ENCODE results near the gene LMO7. TPM values are rescaled to one million over a fixed set of nuclear protein-coding genes. Genes with fewer than 3 reads are reported as not detected.

Gene LMO7
- total and polyA plus RNA-seq, 2 experiments from 2014 or later, result 47.2 to 105 TPM

DNA sequence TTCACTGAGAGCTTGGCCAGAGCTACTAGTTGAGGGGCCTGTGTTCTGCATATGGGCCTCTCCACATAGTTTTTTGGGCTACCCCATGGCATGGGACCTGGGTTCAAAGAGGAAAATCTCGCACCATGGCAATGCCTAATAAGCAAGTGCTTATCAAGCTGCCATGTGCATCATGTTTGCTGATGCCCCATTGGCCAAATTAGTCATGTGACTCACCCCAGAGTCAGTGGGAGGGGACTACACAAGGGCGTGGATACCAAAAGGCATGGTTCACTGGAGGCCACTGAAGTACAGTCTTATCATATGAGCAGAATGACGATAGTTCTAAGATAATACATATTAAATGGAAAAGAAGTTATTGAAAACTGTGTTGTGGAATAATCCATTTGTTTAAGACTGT, 214.8 kb downstream of the LMO7 start:
- TF ChIP-seq, protein P1, sequence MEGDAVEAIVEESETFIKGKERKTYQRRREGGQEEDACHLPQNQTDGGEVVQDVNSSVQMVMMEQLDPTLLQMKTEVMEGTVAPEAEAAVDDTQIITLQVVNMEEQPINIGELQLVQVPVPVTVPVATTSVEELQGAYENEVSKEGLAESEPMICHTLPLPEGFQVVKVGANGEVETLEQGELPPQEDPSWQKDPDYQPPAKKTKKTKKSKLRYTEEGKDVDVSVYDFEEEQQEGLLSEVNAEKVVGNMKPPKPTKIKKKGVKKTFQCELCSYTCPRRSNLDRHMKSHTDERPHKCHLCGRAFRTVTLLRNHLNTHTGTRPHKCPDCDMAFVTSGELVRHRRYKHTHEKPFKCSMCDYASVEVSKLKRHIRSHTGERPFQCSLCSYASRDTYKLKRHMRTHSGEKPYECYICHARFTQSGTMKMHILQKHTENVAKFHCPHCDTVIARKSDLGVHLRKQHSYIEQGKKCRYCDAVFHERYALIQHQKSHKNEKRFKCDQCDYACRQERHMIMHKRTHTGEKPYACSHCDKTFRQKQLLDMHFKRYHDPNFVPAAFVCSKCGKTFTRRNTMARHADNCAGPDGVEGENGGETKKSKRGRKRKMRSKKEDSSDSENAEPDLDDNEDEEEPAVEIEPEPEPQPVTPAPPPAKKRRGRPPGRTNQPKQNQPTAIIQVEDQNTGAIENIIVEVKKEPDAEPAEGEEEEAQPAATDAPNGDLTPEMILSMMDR (IDR thresholded peaks at IDR 0.05; ENCODE audit: poor library complexity), result no peak
- TF ChIP-seq EZH2phosphoT487 (IDR thresholded peaks at IDR 0.05; ENCODE audit: low read depth, severe bottlenecking, unreplicated experiment) (no peak), EZH2 (IDR thresholded peaks at IDR 0.05; ENCODE audit: borderline replicate concordance) (no peak)
- no peaks in the 10 kb centered on the region for H4K20me1 ChIP-seq (ENCODE audit: insufficient read depth, poor library complexity, severe bottlenecking)
- H3K36me3 ChIP-seq (replicated peaks; ENCODE audit: insufficient read depth, low read depth), result no peaks in the 10 kb centered on the region
- H3K4me1 ChIP-seq (ENCODE audit: insufficient read depth), result no peaks in the 10 kb centered on the region
- H2AFZ ChIP-seq, result no peak overlapping the region
- DNase-seq (ENCODE audit: low spot score), result no peak
- H3K4me2 ChIP-seq, result no peak overlapping the region
- no peaks in the 10 kb centered on the region for H3K79me2 ChIP-seq
- H3K27ac ChIP-seq, result no peak overlapping the region
- H3K27me3 ChIP-seq, result no peaks in the 10 kb centered on the region
- no peaks in the 10 kb centered on the region for H3K9me2 ChIP-seq (replicated peaks; ENCODE audit: insufficient read depth)
- 99% methylated on average over 3 of the region's 3 CpGs for WGBS (ENCODE audit: low lambda C conversion rate, missing lambda C conversion rate)
- H3K9me3 ChIP-seq (ENCODE audit: low read depth), result no peaks in the 10 kb centered on the region
- H3K4me3 ChIP-seq, result no peak overlapping the region

DNA sequence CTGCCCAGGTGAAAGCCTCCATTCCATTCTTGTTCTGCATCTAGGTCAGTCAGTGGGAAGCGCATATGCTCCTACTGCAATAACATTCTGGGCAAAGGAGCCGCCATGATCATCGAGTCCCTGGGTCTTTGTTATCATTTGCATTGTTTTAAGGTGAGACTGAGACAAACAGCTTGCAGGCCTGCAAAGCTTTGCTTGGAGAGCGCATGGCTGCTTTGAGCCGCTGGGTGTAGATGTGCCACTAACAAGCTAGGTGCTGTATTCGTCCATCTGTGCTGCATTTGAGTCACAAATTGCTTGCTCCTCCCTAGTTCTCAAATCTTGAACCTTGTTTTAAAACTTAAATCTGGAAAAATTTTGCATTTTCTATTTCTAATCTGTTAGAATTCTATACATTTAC, 219.1 kb downstream of the LMO7 start:
- H3K27me3 ChIP-seq, result no peaks in the 10 kb centered on the region
- 87% methylated on average over 6 of the region's 6 CpGs for WGBS (ENCODE audit: low lambda C conversion rate, missing lambda C conversion rate)
- H3K9me2 ChIP-seq (replicated peaks; ENCODE audit: insufficient read depth), result no peaks in the 10 kb centered on the region
- no peak overlapping the region for H3K27ac ChIP-seq
- no peaks in the 10 kb centered on the region for H3K4me1 ChIP-seq (ENCODE audit: insufficient read depth)
- H3K4me2 ChIP-seq, result no peak overlapping the region
- no peaks in the 10 kb centered on the region for H3K9me3 ChIP-seq (ENCODE audit: low read depth)
- DNase-seq (ENCODE audit: low spot score), result no peak
- no peaks in the 10 kb centered on the region for H3K36me3 ChIP-seq (replicated peaks; ENCODE audit: insufficient read depth, low read depth)
- no peaks in the 10 kb centered on the region for H3K79me2 ChIP-seq
- TF ChIP-seq, protein P1 (IDR thresholded peaks at IDR 0.05; ENCODE audit: poor library complexity), result no peak
- TF ChIP-seq EZH2 (IDR thresholded peaks at IDR 0.05; ENCODE audit: borderline replicate concordance) (no peak), EZH2phosphoT487 (IDR thresholded peaks at IDR 0.05; ENCODE audit: low read depth, severe bottlenecking, unreplicated experiment) (no peak)
- no peaks in the 10 kb centered on the region for H4K20me1 ChIP-seq (ENCODE audit: insufficient read depth, poor library complexity, severe bottlenecking)
- H2AFZ ChIP-seq, result no peak overlapping the region
- no peak overlapping the region for H3K4me3 ChIP-seq

DNA sequence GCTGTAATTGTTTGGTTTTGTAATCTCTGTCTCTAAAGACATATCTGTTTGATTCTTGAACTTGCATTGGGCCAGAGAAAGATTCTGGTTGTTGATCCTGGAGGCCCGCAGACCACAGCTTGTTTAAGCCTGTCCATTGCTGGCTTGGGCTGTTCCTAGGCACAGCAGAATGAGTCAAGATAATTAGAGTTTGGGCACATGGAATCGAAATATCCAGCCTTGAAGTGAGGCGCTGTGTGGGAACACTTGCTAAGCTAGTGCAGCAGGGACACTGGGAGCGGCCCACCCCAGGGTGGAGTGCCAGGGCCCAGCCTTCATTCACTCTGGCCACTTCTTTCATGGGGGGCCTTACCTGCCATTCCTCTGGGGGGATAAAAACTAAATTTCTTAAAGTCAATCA, 219.7 kb downstream of the LMO7 start:
- Histone ChIP-seq H3K27ac (no peak overlapping the region), H3K36me3 (replicated peaks; ENCODE audit: insufficient read depth, low read depth) (no peaks in the 10 kb centered on the region), H4K20me1 (ENCODE audit: insufficient read depth, poor library complexity, severe bottlenecking) (no peaks in the 10 kb centered on the region), H3K27me3 (no peaks in the 10 kb centered on the region), H3K9me3 (ENCODE audit: low read depth) (no peaks in the 10 kb centered on the region), H3K4me1 (ENCODE audit: insufficient read depth) (no peaks in the 10 kb centered on the region), H2AFZ (no peak overlapping the region), H3K4me2 (no peak overlapping the region), H3K79me2 (no peaks in the 10 kb centered on the region), H3K9me2 (replicated peaks; ENCODE audit: insufficient read depth) (no peaks in the 10 kb centered on the region), H3K4me3 (no peak overlapping the region)
- TF ChIP-seq, protein P1 (IDR thresholded peaks at IDR 0.05; ENCODE audit: poor library complexity), result no peak
- TF ChIP-seq EZH2 (IDR thresholded peaks at IDR 0.05; ENCODE audit: borderline replicate concordance), result no peak
- no peak for TF ChIP-seq EZH2phosphoT487 (IDR thresholded peaks at IDR 0.05; ENCODE audit: low read depth, severe bottlenecking, unreplicated experiment)
- WGBS (ENCODE audit: low lambda C conversion rate, missing lambda C conversion rate), result 94% methylated on average over 4 of the region's 4 CpGs
- no peak for DNase-seq (ENCODE audit: low spot score)

DNA sequence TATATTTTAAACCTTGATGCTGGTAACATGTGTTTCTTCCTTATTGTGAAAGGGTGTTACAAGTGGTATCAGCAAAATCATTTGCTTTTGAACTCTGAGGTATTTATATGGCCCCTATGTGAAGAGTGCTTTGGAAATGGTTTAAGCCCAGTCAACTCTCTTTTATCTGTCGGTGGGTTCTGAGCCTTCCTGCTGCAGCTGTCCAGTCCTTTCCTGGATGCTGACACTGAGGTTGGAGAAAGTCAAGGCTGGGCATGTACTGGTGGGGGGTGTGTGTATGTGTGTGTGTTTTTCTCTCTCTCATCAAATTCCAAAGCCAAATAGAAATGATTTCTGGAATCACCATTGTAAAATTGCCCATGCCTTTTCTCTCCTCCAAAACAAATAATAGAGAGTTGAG, 221.2 kb downstream of the LMO7 start:
- WGBS (ENCODE audit: low lambda C conversion rate, missing lambda C conversion rate), result 39% methylated on average over 1 of the region's 1 CpG
- Histone ChIP-seq H3K36me3 (replicated peaks; ENCODE audit: insufficient read depth, low read depth) (no peaks in the 10 kb centered on the region), H3K27me3 (no peaks in the 10 kb centered on the region), H4K20me1 (ENCODE audit: insufficient read depth, poor library complexity, severe bottlenecking) (no peaks in the 10 kb centered on the region), H3K79me2 (no peaks in the 10 kb centered on the region), H3K4me1 (ENCODE audit: insufficient read depth) (no peaks in the 10 kb centered on the region), H3K9me3 (ENCODE audit: low read depth) (no peaks in the 10 kb centered on the region), H3K4me2 (no peak overlapping the region), H3K4me3 (no peak overlapping the region), H3K27ac (no peak overlapping the region), H2AFZ (no peak overlapping the region), H3K9me2 (replicated peaks; ENCODE audit: insufficient read depth) (no peaks in the 10 kb centered on the region)
- TF ChIP-seq, protein P1 (IDR thresholded peaks at IDR 0.05; ENCODE audit: poor library complexity), result no peak
- no peak for TF ChIP-seq EZH2 (IDR thresholded peaks at IDR 0.05; ENCODE audit: borderline replicate concordance)
- TF ChIP-seq EZH2phosphoT487 (IDR thresholded peaks at IDR 0.05; ENCODE audit: low read depth, severe bottlenecking, unreplicated experiment), result no peak
- DNase-seq (ENCODE audit: low spot score), result no peak
